SK-N-SH (cell line): ENCODE data around the gene RARA.

Experiments used
- CHD2 ChIP-seq: fragments of 150-350 bp; IDR thresholded peaks from 2 replicates; pipeline ENCODE4 v1.6.1; 2018; ENCODE audit warnings: low read length; ENCODE audit not compliant: partially characterized antibody
- GABPA ChIP-seq: IDR thresholded peaks from 2 replicates; pipeline ENCODE4 v1.4.0; 2012; ENCODE audit warnings: low read depth, mild to moderate bottlenecking
- MXI1 ChIP-seq: IDR thresholded peaks from 2 replicates; pipeline ENCODE4 v1.6.1; 2012; ENCODE audit warnings: mild to moderate bottlenecking, low read depth, low read length, improper control_type of control experiment
- NFIC ChIP-seq: IDR thresholded peaks from 2 replicates; pipeline ENCODE4 v1.4.0; 2012; ENCODE audit warnings: borderline replicate concordance
- POLR2AphosphoS5 ChIP-seq: IDR thresholded peaks from 2 replicates; pipeline ENCODE4 v1.6.1; 2012; ENCODE audit warnings: low read depth, low read length
- SMC3 ChIP-seq: IDR thresholded peaks from 2 replicates; pipeline ENCODE4 v1.6.1; 2012; ENCODE audit warnings: low read depth, low read length, improper control_type of control experiment
- TF ChIP-seq, protein P1 (sequence below): IDR thresholded peaks from 2 replicates; pipeline ENCODE4 v1.4.0; 2012; ENCODE audit warnings: low read depth
- TF ChIP-seq, protein P2 (sequence below): fragments of 200-600 bp; sonication (generic); IDR thresholded peaks from 2 replicates; pipeline ENCODE4 v1.6.1; 2017; ENCODE audit warnings: antibody characterized with exemption, mild to moderate bottlenecking, moderate library complexity
- TF ChIP-seq, protein P3 (sequence below): IDR thresholded peaks from 2 replicates; pipeline ENCODE4 v1.6.1; 2012; ENCODE audit warnings: mild to moderate bottlenecking, low read depth, low read length, moderate library complexity

DNA sequence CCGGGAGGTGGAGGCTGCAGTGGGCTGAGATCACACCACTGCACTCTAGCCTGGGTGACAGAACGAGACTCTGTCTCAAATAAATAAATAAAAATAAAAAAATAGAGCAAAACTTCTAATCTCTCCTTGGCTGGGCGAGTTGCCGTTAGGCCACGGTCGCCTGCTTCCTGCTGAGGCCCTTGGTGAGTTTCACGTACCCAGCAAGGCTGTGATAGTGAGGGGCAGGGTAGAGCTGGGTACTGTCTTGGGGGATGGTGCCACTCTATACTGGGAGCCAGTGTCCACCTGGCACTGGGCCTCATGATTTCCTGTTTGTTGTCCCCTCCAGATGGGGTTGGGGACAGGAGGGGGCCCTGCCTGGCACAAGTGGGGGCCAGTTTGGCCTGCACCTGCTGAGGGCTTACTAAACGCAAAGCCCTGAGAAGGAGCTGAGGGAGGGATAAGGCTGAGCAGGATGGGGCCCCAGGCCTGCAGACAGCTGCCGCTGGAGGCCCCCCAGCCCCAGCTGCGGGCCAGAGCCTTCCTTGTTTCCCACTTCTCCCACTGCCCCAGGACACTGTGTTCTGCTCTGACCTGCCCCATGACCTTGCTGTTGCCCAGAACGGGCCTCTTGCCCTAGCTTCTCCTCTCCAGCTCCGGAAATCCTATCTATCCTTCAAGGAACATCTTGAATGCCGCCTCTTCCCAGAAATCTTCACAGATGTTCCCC lies 30.1 kb downstream of the RARA start:
- TF ChIP-seq, protein P1, sequence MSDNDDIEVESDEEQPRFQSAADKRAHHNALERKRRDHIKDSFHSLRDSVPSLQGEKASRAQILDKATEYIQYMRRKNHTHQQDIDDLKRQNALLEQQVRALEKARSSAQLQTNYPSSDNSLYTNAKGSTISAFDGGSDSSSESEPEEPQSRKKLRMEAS: no peak
- TF ChIP-seq, protein P2, sequence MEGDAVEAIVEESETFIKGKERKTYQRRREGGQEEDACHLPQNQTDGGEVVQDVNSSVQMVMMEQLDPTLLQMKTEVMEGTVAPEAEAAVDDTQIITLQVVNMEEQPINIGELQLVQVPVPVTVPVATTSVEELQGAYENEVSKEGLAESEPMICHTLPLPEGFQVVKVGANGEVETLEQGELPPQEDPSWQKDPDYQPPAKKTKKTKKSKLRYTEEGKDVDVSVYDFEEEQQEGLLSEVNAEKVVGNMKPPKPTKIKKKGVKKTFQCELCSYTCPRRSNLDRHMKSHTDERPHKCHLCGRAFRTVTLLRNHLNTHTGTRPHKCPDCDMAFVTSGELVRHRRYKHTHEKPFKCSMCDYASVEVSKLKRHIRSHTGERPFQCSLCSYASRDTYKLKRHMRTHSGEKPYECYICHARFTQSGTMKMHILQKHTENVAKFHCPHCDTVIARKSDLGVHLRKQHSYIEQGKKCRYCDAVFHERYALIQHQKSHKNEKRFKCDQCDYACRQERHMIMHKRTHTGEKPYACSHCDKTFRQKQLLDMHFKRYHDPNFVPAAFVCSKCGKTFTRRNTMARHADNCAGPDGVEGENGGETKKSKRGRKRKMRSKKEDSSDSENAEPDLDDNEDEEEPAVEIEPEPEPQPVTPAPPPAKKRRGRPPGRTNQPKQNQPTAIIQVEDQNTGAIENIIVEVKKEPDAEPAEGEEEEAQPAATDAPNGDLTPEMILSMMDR: no peak
- TF ChIP-seq NFIC (no peak), CHD2 (no peak), MXI1 (no peak), SMC3 (no peak), POLR2AphosphoS5 (no peak), GABPA (no peak)
- TF ChIP-seq, protein P3, sequence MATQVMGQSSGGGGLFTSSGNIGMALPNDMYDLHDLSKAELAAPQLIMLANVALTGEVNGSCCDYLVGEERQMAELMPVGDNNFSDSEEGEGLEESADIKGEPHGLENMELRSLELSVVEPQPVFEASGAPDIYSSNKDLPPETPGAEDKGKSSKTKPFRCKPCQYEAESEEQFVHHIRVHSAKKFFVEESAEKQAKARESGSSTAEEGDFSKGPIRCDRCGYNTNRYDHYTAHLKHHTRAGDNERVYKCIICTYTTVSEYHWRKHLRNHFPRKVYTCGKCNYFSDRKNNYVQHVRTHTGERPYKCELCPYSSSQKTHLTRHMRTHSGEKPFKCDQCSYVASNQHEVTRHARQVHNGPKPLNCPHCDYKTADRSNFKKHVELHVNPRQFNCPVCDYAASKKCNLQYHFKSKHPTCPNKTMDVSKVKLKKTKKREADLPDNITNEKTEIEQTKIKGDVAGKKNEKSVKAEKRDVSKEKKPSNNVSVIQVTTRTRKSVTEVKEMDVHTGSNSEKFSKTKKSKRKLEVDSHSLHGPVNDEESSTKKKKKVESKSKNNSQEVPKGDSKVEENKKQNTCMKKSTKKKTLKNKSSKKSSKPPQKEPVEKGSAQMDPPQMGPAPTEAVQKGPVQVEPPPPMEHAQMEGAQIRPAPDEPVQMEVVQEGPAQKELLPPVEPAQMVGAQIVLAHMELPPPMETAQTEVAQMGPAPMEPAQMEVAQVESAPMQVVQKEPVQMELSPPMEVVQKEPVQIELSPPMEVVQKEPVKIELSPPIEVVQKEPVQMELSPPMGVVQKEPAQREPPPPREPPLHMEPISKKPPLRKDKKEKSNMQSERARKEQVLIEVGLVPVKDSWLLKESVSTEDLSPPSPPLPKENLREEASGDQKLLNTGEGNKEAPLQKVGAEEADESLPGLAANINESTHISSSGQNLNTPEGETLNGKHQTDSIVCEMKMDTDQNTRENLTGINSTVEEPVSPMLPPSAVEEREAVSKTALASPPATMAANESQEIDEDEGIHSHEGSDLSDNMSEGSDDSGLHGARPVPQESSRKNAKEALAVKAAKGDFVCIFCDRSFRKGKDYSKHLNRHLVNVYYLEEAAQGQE: no peak
